Measurements from ENCODE around the gene C10orf90. TPM values are rescaled to one million over a fixed set of nuclear protein-coding genes. Genes with fewer than 3 reads are reported as not detected.

C10orf90 gene
- total RNA-seq, 3 donors from 2014 or later, result 0.16 to 30.4 (median 3.9) TPM

DNA sequence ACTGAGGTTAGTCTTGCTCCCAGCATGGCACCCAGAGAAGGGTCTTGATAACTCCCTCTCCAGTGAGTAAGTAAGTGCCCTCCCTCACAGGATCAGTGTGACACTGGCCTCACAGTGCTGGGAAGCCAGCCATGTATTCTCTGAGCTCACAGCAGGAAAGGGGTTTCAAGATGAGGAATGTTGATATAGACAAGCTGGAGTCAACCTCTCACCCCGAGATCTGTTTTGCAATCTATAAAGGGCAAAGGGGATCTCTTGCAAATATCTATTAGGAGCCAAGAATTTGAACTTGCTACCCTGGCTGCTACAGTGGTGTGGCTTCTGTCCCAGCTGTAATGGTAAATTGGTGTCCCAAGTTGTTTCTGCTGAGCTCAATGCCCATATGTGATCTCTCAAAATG lies 212.0 kb downstream of the C10orf90 start:
- H3K4me3 ChIP-seq, result no peak overlapping the region
- no peaks in the 10 kb centered on the region for H3K4me1 ChIP-seq
- H3K27me3 ChIP-seq, result no peaks in the 10 kb centered on the region
- H3K36me3 ChIP-seq, result no peaks in the 10 kb centered on the region
- intact Hi-C loops (cut with DNase I; ENCODE audit: low total_unique reads), result no loop called here
- TF ChIP-seq, protein P1, sequence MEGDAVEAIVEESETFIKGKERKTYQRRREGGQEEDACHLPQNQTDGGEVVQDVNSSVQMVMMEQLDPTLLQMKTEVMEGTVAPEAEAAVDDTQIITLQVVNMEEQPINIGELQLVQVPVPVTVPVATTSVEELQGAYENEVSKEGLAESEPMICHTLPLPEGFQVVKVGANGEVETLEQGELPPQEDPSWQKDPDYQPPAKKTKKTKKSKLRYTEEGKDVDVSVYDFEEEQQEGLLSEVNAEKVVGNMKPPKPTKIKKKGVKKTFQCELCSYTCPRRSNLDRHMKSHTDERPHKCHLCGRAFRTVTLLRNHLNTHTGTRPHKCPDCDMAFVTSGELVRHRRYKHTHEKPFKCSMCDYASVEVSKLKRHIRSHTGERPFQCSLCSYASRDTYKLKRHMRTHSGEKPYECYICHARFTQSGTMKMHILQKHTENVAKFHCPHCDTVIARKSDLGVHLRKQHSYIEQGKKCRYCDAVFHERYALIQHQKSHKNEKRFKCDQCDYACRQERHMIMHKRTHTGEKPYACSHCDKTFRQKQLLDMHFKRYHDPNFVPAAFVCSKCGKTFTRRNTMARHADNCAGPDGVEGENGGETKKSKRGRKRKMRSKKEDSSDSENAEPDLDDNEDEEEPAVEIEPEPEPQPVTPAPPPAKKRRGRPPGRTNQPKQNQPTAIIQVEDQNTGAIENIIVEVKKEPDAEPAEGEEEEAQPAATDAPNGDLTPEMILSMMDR (IDR thresholded peaks at IDR 0.05), result no peak
- no peak for TF ChIP-seq POLR2A (IDR thresholded peaks at IDR 0.05)
- H3K9me3 ChIP-seq, result no peaks in the 10 kb centered on the region
- H3K27ac ChIP-seq, result no peak overlapping the region
- no peak for DNase-seq (ENCODE audit: low spot score in 2 of 2)

DNA sequence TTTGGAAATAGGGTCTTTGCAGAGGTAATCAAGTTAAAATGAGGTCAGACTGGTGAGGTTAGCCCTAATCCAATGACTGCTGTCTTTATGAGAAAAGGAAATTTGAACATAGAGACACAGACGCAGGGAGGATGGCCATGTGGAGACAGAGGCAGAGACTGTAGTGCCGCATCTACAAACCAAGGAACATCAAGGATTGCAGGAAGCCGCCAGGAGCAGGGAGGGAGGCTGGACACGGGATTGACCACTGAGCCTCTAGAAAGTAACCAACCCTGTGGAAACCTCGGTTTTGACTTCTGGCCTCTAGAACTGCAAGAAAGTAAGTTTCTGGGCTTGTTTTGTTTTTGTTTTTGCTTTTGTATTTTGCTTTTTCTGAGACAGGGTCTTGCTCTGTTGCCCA lies 213.9 kb downstream of the C10orf90 start:
- H3K4me1 ChIP-seq, result no peaks in the 10 kb centered on the region

DNA sequence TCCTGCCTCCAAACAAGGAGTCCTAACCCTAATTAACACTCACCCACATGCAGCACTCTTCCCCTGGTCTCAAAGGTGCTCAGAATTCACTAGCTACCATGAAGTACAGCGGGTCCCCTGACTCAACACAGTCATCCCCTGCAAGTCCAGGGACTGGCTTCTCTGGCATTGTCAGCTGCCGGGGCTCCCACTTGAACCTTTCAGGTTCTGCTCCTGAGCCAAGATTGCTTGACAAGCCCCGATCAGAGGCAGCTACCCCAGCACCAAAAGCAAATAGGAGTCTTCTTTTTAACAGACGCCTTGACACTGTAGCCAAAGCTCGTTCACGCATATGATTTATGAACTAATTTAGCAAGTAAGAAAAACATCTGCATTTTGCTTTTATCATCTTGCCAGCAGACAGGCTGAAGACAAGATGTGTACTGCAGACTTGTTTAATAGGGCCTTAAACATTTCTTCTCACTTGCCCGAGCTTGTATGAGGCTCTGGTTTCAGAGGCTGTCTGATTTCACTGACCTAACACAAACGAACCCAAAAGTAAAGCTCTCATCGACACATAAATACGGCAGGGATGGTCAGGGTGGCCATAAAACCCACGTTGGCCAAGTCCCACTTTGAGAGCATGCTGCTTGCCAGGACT lies 214.6 kb downstream of the C10orf90 start:
- H3K4me3 ChIP-seq, result no peak overlapping the region
- H3K36me3 ChIP-seq, result no peaks in the 10 kb centered on the region
- intact Hi-C loops (cut with DNase I; ENCODE audit: low total_unique reads), result no loop called here
- DNase-seq (ENCODE audit: low spot score in 2 of 2), result no peak
- H3K27ac ChIP-seq, result no peak overlapping the region
- H3K9me3 ChIP-seq, result no peaks in the 10 kb centered on the region
- no peaks in the 10 kb centered on the region for H3K4me1 ChIP-seq
- H3K27me3 ChIP-seq, result no peaks in the 10 kb centered on the region
- no peak for TF ChIP-seq POLR2AphosphoS5 (IDR thresholded peaks at IDR 0.05)
- TF ChIP-seq, protein P1 (IDR thresholded peaks at IDR 0.05), result no peak
- no peak for TF ChIP-seq POLR2A (IDR thresholded peaks at IDR 0.05)

More for the DNA sequence above, 213.9 kb downstream of the C10orf90 start:
- Histone ChIP-seq H3K27me3 (no peaks in the 10 kb centered on the region), H3K36me3 (no peaks in the 10 kb centered on the region), H3K9me3 (no peaks in the 10 kb centered on the region), H3K4me3 (no peak overlapping the region), H3K27ac (no peak overlapping the region)
- DNase-seq (ENCODE audit: low spot score in 2 of 2), result no peak
- intact Hi-C loops (cut with DNase I; ENCODE audit: low total_unique reads), result no loop called here
- TF ChIP-seq, protein P1 (IDR thresholded peaks at IDR 0.05), result no peak
- TF ChIP-seq POLR2AphosphoS5 (IDR thresholded peaks at IDR 0.05) (no peak), POLR2A (IDR thresholded peaks at IDR 0.05) (no peak)

DNA sequence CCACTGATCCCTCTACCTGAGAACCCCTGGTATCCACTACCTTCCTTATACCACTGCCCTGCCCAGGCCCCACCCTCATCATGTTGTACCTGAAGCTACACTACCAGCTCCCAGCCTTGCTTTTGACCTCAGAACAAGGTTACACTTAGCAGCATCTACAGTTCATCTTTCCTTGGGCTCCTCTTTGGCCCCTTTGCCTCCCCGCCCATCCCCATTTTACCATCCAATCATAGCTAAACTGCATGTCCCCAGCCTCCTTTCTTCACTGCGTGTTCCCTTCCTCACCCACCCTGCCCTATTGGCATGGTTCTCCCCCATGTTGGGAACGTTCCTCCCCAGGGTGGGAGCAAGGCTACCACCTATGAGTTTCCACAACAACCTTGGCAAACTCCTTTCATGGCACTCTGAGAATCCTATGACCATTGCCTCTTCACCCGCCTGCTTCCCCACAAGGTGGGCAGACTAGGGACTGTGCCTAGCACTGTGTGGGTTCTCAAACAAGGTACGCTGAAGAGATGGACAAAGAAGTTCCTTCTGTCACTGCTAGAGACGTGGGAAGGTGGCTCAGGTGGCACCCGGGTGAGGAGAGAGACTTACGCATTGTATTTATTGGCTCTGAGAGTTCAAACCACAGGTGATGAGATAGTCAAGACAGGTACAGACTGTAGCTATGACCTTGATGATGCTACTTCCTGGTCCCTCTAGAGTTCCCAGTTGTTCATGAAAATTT lies 215.3 kb downstream of the C10orf90 start:
- TF ChIP-seq POLR2A (IDR thresholded peaks at IDR 0.05) (no peak), POLR2AphosphoS5 (IDR thresholded peaks at IDR 0.05) (no peak)
- TF ChIP-seq, protein P1 (IDR thresholded peaks at IDR 0.05), result no peak
- Histone ChIP-seq H3K4me3 (no peak overlapping the region), H3K4me1 (no peaks in the 10 kb centered on the region), H3K36me3 (no peaks in the 10 kb centered on the region), H3K27ac (no peak overlapping the region), H3K9me3 (no peaks in the 10 kb centered on the region), H3K27me3 (no peaks in the 10 kb centered on the region)
- no peak for DNase-seq (ENCODE audit: low spot score in 2 of 2)
- intact Hi-C loops (cut with DNase I; ENCODE audit: low total_unique reads), result no loop called here

DNA sequence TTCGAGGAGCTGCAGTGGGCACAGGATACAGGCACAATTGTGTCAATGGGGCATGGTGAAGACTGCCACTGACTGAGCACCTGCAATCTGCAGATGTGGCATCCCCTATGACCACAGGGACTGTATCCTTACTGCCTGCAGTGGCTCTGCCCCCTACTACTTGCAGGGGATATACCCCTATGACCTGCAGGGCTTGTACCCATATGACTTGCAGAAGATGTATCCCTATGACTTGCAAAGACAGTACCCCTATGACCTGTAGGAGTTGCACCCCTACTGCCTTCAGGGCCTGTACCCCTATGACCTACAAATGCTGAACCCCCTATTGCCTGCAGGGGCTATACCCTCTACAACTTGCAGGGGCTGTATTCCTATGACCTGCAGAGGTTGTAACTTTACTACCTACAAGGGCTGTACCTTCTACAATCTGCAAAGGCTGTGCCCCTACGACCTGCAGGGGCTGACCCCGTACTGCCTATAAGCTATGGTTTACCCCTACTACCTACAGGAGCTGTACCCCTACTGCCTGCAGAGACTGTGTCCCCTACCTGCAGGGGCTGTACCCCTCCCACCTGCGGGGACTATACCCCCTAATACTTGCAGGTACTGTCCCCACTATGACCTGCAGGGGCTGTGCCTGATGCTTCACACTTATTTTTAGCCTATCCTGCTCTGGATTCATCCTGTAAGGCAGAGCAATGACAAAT lies 216.3 kb downstream of the C10orf90 start:
- Histone ChIP-seq H3K27me3 (no peaks in the 10 kb centered on the region), H3K36me3 (no peaks in the 10 kb centered on the region), H3K4me3 (no peak overlapping the region), H3K9me3 (no peaks in the 10 kb centered on the region), H3K27ac (no peak overlapping the region), H3K4me1 (no peaks in the 10 kb centered on the region)
- TF ChIP-seq, protein P1 (IDR thresholded peaks at IDR 0.05), result no peak
- no peak for TF ChIP-seq POLR2AphosphoS5 (IDR thresholded peaks at IDR 0.05)
- TF ChIP-seq POLR2A (IDR thresholded peaks at IDR 0.05), result no peak
- DNase-seq (ENCODE audit: low spot score in 2 of 2), result no peak
- intact Hi-C loops (cut with DNase I; ENCODE audit: low total_unique reads), result loop anchor here (5.0 kb wide), 1 partner anchor 1698 kb away; no protein-coding TSS in a partner anchor

All from breast epithelium (tissue), 4 donors.